Hypothalamus (tissue), 51 donors: ENCODE measurements around the gene LRRC8D.
A peak's percentile ranks its signal among the peaks of the same experiment; 100 is the strongest.

Experiments
- DNase-seq, 51 donors: peaks; one replicate each; lab custom pipeline; 2025; lab: John Stamatoyannopoulos, UW

The LRRC8D gene

GRCh38 chr1:89890085-89890752, 69.4 kb downstream of the LRRC8D start:
- peak in 1 of 51 donors; percentile 23 for DNase-seq

GRCh38 chr1:89892816-89893215, 72.0 kb downstream of the LRRC8D start:
- DNase-seq: no peak

GRCh38 chr1:89894210-89895201, 73.7 kb downstream of the LRRC8D start:
- no peak for DNase-seq

GRCh38 chr1:89896105-89896942, 75.5 kb downstream of the LRRC8D start:
- DNase-seq: no peak

GRCh38 chr1:89897347-89898133, 76.7 kb downstream of the LRRC8D start:
- DNase-seq: no peak

- DNase-seq: no peak
Observed at GRCh38 chr1:89898150-89898549, 77.3 kb downstream of the LRRC8D start.

- DNase-seq: no peak
Observed at GRCh38 chr1:89898695-89899470, 78.1 kb downstream of the LRRC8D start.

GRCh38 chr1:89900323-89900722, 79.5 kb downstream of the LRRC8D start:
- no peak for DNase-seq

GRCh38 chr1:89900791-89901708, 80.2 kb downstream of the LRRC8D start:
- no peak for DNase-seq

- DNase-seq: no peak
Observed at GRCh38 chr1:89901957-89902669, 81.3 kb downstream of the LRRC8D start.

- DNase-seq: no peak
Observed at GRCh38 chr1:89903550-89903949, 82.7 kb downstream of the LRRC8D start.

- DNase-seq: no peak
Observed at GRCh38 chr1:89904219-89904980, 83.6 kb downstream of the LRRC8D start.

- no peak for DNase-seq
Observed at GRCh38 chr1:89905395-89906058, 84.7 kb downstream of the LRRC8D start.

GRCh38 chr1:89906088-89906487, 85.3 kb downstream of the LRRC8D start:
- DNase-seq: no peak

GRCh38 chr1:89907727-89908212, 86.9 kb downstream of the LRRC8D start:
- no peak for DNase-seq

- DNase-seq: no peak
Observed at GRCh38 chr1:89908273-89908671, 87.4 kb downstream of the LRRC8D start.
